Keratinocyte (primary cell): ENCODE measurements around the gene WDR91. TPM values are rescaled to one million over a fixed set of nuclear protein-coding genes. Genes with fewer than 3 reads are reported as not detected.

ENCODE experiments used
- DNase-seq: peaks from one replicate; pipeline ENCODE4 v3.0.0-alpha.2; 2011; ENCODE audit warnings: low read depth, missing footprints, low spot score
- FAIRE-seq: peaks from 2 replicates; lab custom pipeline; 2011; peaks lifted over from hg19 to GRCh38; lab: Jason Lieb, UNC
- H2AFZ ChIP-seq: 2 replicates; pipeline ENCODE4 v1.6.0; 2012; ENCODE audit warnings: low read length, control low read depth, inconsistent platforms; ENCODE audit not compliant: control insufficient read depth
- H3K27ac ChIP-seq: 2 replicates; pipeline ENCODE4 v1.5.1; 2011; ENCODE audit warnings: low read length; ENCODE audit not compliant: control insufficient read depth, insufficient read depth
- H3K27me3 ChIP-seq: 3 replicates; pipeline ENCODE4 v1.6.0; 2011; ENCODE audit warnings: low read length; ENCODE audit not compliant: control insufficient read depth, insufficient read depth; ENCODE audit errors: extremely low read depth
- H3K36me3 ChIP-seq, 2 experiments: 2 replicates in 1 of 2; 3 replicates in 1 of 2; pipeline ENCODE4 v1.5.1; 2011; ENCODE audit warnings: low read length in 2 of 2, mild to moderate bottlenecking in 1 of 2; ENCODE audit not compliant: control insufficient read depth in 2 of 2, insufficient read depth in 2 of 2; ENCODE audit errors: extremely low read depth in 1 of 2
- H3K4me1 ChIP-seq: 3 replicates; pipeline ENCODE4 v1.5.1; 2011; ENCODE audit warnings: low read length; ENCODE audit not compliant: control insufficient read depth, insufficient read depth; ENCODE audit errors: extremely low read depth
- H3K4me2 ChIP-seq: 3 replicates; pipeline ENCODE4 v1.6.0; 2011; ENCODE audit warnings: low read depth, low read length; ENCODE audit not compliant: control insufficient read depth, insufficient read depth; ENCODE audit errors: extremely low read depth
- H3K4me3 ChIP-seq, 3 experiments: fragments of 200-600 bp in 1 of 3; sonication (generic) in 1 of 3; 2 replicates in 2 of 3; 3 replicates in 1 of 3; pipeline ENCODE4 v1.5.1; 2011 to 2016; ENCODE audit warnings: low read length in 3 of 3, mild to moderate bottlenecking in 3 of 3, control low read depth in 2 of 3, inconsistent platforms in 1 of 3, low read depth in 1 of 3, mixed read lengths in 1 of 3, mixed run types in 1 of 3, moderate library complexity in 1 of 3; ENCODE audit not compliant: control insufficient read depth in 2 of 3, insufficient read depth in 2 of 3; ENCODE audit errors: extremely low read depth in 1 of 3
- H3K79me2 ChIP-seq: 2 replicates; pipeline ENCODE4 v1.6.0; 2012; ENCODE audit warnings: low read length; ENCODE audit not compliant: control insufficient read depth, insufficient read depth
- H3K9ac ChIP-seq: 3 replicates; pipeline ENCODE4 v1.6.0; 2011; ENCODE audit warnings: low read length; ENCODE audit not compliant: control insufficient read depth, insufficient read depth; ENCODE audit errors: extremely low read depth
- H3K9me1 ChIP-seq: 3 replicates; pipeline ENCODE4 v1.6.0; 2011; ENCODE audit warnings: low read length; ENCODE audit not compliant: control insufficient read depth, insufficient read depth; ENCODE audit errors: extremely low read depth
- H3K9me3 ChIP-seq: 2 replicates; pipeline ENCODE4 v1.5.1; 2012; ENCODE audit warnings: low read depth, low read length; ENCODE audit not compliant: control insufficient read depth
- H4K20me1 ChIP-seq: 3 replicates; pipeline ENCODE4 v1.6.0; 2011; ENCODE audit warnings: low read length; ENCODE audit not compliant: control insufficient read depth, insufficient read depth; ENCODE audit errors: extremely low read depth
- EZH2 ChIP-seq: IDR thresholded peaks from one replicate; pipeline ENCODE4 v1.6.1; 2012; ENCODE audit warnings: inconsistent platforms, mild to moderate bottlenecking, low read length, moderate library complexity
- dilution Hi-C: fragments of 300-500 bp; cut with MboI; formaldehyde crosslinking; loops from one replicate; pipeline ENCODE4 v1.7.0; 2020; ENCODE audit warnings: low sequenced_read_pairs; ENCODE audit not compliant: extremely low pct_ligation_motif_present
- polyA plus RNA-seq, 5 experiments: library from polyadenylated mRNA; depleted of rRNA in 3 of 5; stranded (reverse) in 3 of 5; stranded (forward) in 1 of 5; unstranded in 1 of 5; fragments of >200 nt; gene quantifications; 1 replicate in 1 of 5; 2 replicates in 3 of 5; 3 replicates in 1 of 5; pipeline versions ENCODE4 v1.2.1 to v1.2.3, GENCODE V29; 2011 to 2012; ENCODE audit warnings: missing spikeins in 2 of 5, low read depth in 1 of 5, low replicate concordance in 1 of 5
- TF ChIP-seq, protein P1 (sequence below), 3 experiments: IDR thresholded peaks in 1 of 3; conservative IDR thresholded peaks in 1 of 3; optimal IDR thresholded peaks in 1 of 3; 2 replicates in 2 of 3; 3 replicates in 1 of 3; pipeline versions ENCODE3 to v1.5.1; 2011; ENCODE audit warnings: low read length in 3 of 3, mild to moderate bottlenecking in 3 of 3, moderate library complexity in 2 of 3, control low read depth in 1 of 3, inconsistent platforms in 1 of 3; ENCODE audit not compliant: insufficient read depth in 2 of 3; ENCODE audit errors: extremely low read depth in 1 of 3

WDR91 gene
- polyA plus RNA-seq, 1 donor (not counting 4 experiments of a cell fraction or from before 2014, with no cell fraction given): 22.5 TPM

DNA sequence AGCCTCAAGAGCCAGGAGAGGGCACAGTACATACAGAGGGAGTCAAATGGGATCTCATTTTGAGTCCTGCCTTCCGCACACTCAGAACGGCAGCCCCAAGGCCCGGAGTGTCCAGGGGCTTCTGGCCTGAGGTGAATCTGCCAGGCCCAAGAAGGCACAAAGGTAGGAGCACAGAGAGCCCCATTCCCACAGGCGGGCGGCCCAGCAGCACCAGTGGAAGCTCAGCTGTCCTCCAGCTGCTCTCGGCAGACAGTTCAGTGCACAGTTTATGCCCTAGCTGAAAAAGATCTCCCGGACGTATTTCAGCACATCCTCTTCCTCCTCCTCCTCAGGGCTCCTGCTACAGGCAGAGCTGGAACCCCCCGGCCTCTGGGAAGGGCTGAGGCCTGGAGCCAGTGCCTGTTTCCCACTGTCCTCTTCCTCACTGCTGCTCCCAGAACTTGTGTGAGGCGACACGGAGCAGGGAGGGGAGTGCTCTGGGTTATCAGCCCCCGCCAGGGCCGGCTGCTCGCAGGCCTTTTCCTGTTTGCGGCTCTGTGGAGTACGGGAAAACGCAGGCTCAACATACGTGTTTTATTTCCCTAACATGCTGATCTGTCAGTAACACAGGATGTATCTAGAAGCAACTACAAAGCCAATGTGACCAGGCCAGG is 44.9 kb downstream of the WDR91 start:
- Histone ChIP-seq H3K4me1 (peaks cover 18% of the 10 kb centered on the region), H3K4me2 (no peak overlapping the region), H3K9ac (no peak overlapping the region), H3K9me1 (peaks cover 5% of the 10 kb centered on the region), H4K20me1 (no peaks in the 10 kb centered on the region), H3K79me2 (peaks cover 19% of the 10 kb centered on the region), H2AFZ (no peak overlapping the region), H3K27ac (no peak overlapping the region), H3K27me3 (no peaks in the 10 kb centered on the region), H3K9me3 (no peaks in the 10 kb centered on the region), H3K36me3 (peaks cover 27 to 33% of the 10 kb centered on the region in 2 experiments), H3K4me3 (no peak overlapping the region)
- dilution Hi-C loops: loop anchor here (25.0 kb wide), 1 partner anchor 179 kb away; the partner anchor contains the start of gene AGBL3
- no peak for FAIRE-seq
- DNase-seq: no peak
- no peak for TF ChIP-seq EZH2
- TF ChIP-seq, protein P1, sequence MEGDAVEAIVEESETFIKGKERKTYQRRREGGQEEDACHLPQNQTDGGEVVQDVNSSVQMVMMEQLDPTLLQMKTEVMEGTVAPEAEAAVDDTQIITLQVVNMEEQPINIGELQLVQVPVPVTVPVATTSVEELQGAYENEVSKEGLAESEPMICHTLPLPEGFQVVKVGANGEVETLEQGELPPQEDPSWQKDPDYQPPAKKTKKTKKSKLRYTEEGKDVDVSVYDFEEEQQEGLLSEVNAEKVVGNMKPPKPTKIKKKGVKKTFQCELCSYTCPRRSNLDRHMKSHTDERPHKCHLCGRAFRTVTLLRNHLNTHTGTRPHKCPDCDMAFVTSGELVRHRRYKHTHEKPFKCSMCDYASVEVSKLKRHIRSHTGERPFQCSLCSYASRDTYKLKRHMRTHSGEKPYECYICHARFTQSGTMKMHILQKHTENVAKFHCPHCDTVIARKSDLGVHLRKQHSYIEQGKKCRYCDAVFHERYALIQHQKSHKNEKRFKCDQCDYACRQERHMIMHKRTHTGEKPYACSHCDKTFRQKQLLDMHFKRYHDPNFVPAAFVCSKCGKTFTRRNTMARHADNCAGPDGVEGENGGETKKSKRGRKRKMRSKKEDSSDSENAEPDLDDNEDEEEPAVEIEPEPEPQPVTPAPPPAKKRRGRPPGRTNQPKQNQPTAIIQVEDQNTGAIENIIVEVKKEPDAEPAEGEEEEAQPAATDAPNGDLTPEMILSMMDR (optimal IDR thresholded peaks at IDR 0.05 in 1 of 3, IDR thresholded peaks at IDR 0.05 in 1 of 3, conservative IDR thresholded peaks at IDR 0.05 in 1 of 3; ENCODE audit: extremely low read depth in 1 of 3, insufficient read depth in 2 of 3, low read length in 3 of 3): no peak

DNA sequence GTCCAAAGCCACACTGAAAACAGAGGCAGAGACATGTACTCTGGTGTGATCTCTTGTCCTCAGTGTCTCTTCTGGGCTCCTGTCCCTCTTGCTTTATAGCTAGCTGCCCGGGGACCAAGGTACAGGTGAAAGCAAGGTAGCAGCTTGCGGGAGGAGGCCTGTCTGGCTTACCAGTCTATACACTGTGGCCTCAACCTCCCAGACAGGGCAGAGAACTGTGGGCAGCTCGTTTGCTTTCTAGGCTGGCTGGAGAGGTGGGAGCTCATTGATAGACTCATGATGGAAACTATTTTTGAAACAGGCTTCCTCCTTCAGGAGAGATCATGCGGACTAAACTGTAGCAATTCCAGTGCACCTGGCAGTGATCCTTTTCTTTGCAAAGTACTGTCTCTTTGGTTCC is 45.5 kb downstream of the WDR91 start:
- Histone ChIP-seq H2AFZ (no peak overlapping the region), H3K9ac (no peak overlapping the region), H3K4me3 (no peak overlapping the region), H3K4me2 (no peak overlapping the region), H3K27me3 (no peaks in the 10 kb centered on the region), H3K27ac (no peak overlapping the region), H3K9me3 (no peaks in the 10 kb centered on the region), H4K20me1 (no peaks in the 10 kb centered on the region), H3K36me3 (peaks cover 27 to 33% of the 10 kb centered on the region in 2 experiments), H3K79me2 (peaks cover 19% of the 10 kb centered on the region), H3K4me1 (peaks cover 14% of the 10 kb centered on the region), H3K9me1 (peaks cover 5% of the 10 kb centered on the region)
- FAIRE-seq: no peak
- dilution Hi-C loops: loop anchor here (25.0 kb wide), 1 partner anchor 179 kb away; the partner anchor contains the start of gene AGBL3
- no peak for TF ChIP-seq EZH2
- TF ChIP-seq, protein P1 (optimal IDR thresholded peaks at IDR 0.05 in 1 of 3, IDR thresholded peaks at IDR 0.05 in 1 of 3, conservative IDR thresholded peaks at IDR 0.05 in 1 of 3; ENCODE audit: extremely low read depth in 1 of 3, insufficient read depth in 2 of 3, low read length in 3 of 3): no peak
- no peak for DNase-seq
